Measurements from ENCODE around the gene TEX51. TPM values are rescaled to one million over a fixed set of nuclear protein-coding genes. Genes with fewer than 3 reads are reported as not detected.

TEX51 gene
- total RNA-seq, 3 donors from 2014 or later, result not detected

- Mint-ChIP-seq H3K36me3 (ENCODE audit: insufficient read depth) (no peaks in the 10 kb centered on the region), H3K27me3 (ENCODE audit: low read depth) (peaks cover 5% of the 10 kb centered on the region), H3K9me3 (no peaks in the 10 kb centered on the region), H3K4me1 (ENCODE audit: low read depth) (peaks cover 1% of the 10 kb centered on the region), H3K4me3 (no peak overlapping the region)
- no peak for DNase-seq
- no peak for ATAC-seq
Measured at GRCh38 chr2:126909781-126910180, 11.1 kb downstream of the TEX51 start.

- ATAC-seq (no peak), DNase-seq (no peak)
- no peaks in the 10 kb centered on the region for H3K9me3 Mint-ChIP-seq
- H3K4me3 Mint-ChIP-seq, result no peak overlapping the region
- H3K36me3 Mint-ChIP-seq (ENCODE audit: insufficient read depth), result no peaks in the 10 kb centered on the region
- peaks cover 5% of the 10 kb centered on the region for H3K27me3 Mint-ChIP-seq (ENCODE audit: low read depth)
- H3K4me1 Mint-ChIP-seq (ENCODE audit: low read depth), result peaks cover 1% of the 10 kb centered on the region
Measured at GRCh38 chr2:126910637-126911036, 11.9 kb downstream of the TEX51 start.

- H3K36me3 Mint-ChIP-seq (ENCODE audit: insufficient read depth), result no peaks in the 10 kb centered on the region
- DNase-seq (no peak), ATAC-seq (no peak)
- H3K4me3 Mint-ChIP-seq, result no peak overlapping the region
- H3K9me3 Mint-ChIP-seq, result no peaks in the 10 kb centered on the region
- H3K27me3 Mint-ChIP-seq (ENCODE audit: low read depth), result peaks cover 8% of the 10 kb centered on the region
- peaks cover 1% of the 10 kb centered on the region for H3K4me1 Mint-ChIP-seq (ENCODE audit: low read depth)
Measured at GRCh38 chr2:126911111-126911796, 12.6 kb downstream of the TEX51 start.

- no peak for ATAC-seq
- no peak overlapping the region for H3K4me3 Mint-ChIP-seq
- H3K27me3 Mint-ChIP-seq (ENCODE audit: low read depth), result peaks cover 10% of the 10 kb centered on the region
- peaks cover 1% of the 10 kb centered on the region for H3K4me1 Mint-ChIP-seq (ENCODE audit: low read depth)
- H3K9me3 Mint-ChIP-seq, result no peaks in the 10 kb centered on the region
- H3K36me3 Mint-ChIP-seq (ENCODE audit: insufficient read depth), result no peaks in the 10 kb centered on the region
- DNase-seq, result no peak
Measured at GRCh38 chr2:126912201-126912600, 13.5 kb downstream of the TEX51 start.

GRCh38 chr2:126913329-126913728 is 14.6 kb downstream of the TEX51 start:
- H3K9me3 Mint-ChIP-seq, result no peaks in the 10 kb centered on the region

GRCh38 chr2:126913881-126914615 is 15.4 kb downstream of the TEX51 start:
- H3K4me1 Mint-ChIP-seq (ENCODE audit: low read depth), result peaks cover 1% of the 10 kb centered on the region
- H3K4me3 Mint-ChIP-seq, result no peak overlapping the region
- peaks cover 13% of the 10 kb centered on the region for H3K27me3 Mint-ChIP-seq (ENCODE audit: low read depth)
- ATAC-seq (no peak), DNase-seq (no peak)
- no peaks in the 10 kb centered on the region for H3K36me3 Mint-ChIP-seq (ENCODE audit: insufficient read depth)
- H3K9me3 Mint-ChIP-seq, result no peaks in the 10 kb centered on the region

More at GRCh38 chr2:126913329-126913728, 14.6 kb downstream of the TEX51 start:
- DNase-seq (no peak), ATAC-seq (no peak)
- H3K27me3 Mint-ChIP-seq (ENCODE audit: low read depth), result peaks cover 13% of the 10 kb centered on the region
- H3K4me1 Mint-ChIP-seq (ENCODE audit: low read depth), result peaks cover 1% of the 10 kb centered on the region
- no peaks in the 10 kb centered on the region for H3K36me3 Mint-ChIP-seq (ENCODE audit: insufficient read depth)
- no peak overlapping the region for H3K4me3 Mint-ChIP-seq

GRCh38 chr2:126914811-126915500 is 16.3 kb downstream of the TEX51 start:
- ATAC-seq (no peak), DNase-seq (no peak)
- H3K27me3 Mint-ChIP-seq (ENCODE audit: low read depth), result peaks cover 13% of the 10 kb centered on the region
- no peaks in the 10 kb centered on the region for H3K9me3 Mint-ChIP-seq
- no peaks in the 10 kb centered on the region for H3K36me3 Mint-ChIP-seq (ENCODE audit: insufficient read depth)
- no peak overlapping the region for H3K4me3 Mint-ChIP-seq
- H3K4me1 Mint-ChIP-seq (ENCODE audit: low read depth), result peaks cover 1% of the 10 kb centered on the region

- no peak for DNase-seq
- ATAC-seq, result no peak
- H3K4me1 Mint-ChIP-seq (ENCODE audit: low read depth), result no peaks in the 10 kb centered on the region
Measured at GRCh38 chr2:126915903-126916302, 17.2 kb downstream of the TEX51 start.

GRCh38 chr2:126916744-126917143 is 18.1 kb downstream of the TEX51 start:
- H3K9me3 Mint-ChIP-seq, result no peaks in the 10 kb centered on the region
- H3K27me3 Mint-ChIP-seq (ENCODE audit: low read depth), result peaks cover 11% of the 10 kb centered on the region
- H3K4me1 Mint-ChIP-seq (ENCODE audit: low read depth), result no peaks in the 10 kb centered on the region
- no peak for ATAC-seq
- H3K4me3 Mint-ChIP-seq, result no peak overlapping the region
- no peaks in the 10 kb centered on the region for H3K36me3 Mint-ChIP-seq (ENCODE audit: insufficient read depth)
- no peak for DNase-seq

More at GRCh38 chr2:126915903-126916302, 17.2 kb downstream of the TEX51 start:
- Mint-ChIP-seq H3K27me3 (ENCODE audit: low read depth) (peaks cover 11% of the 10 kb centered on the region), H3K36me3 (ENCODE audit: insufficient read depth) (no peaks in the 10 kb centered on the region), H3K9me3 (no peaks in the 10 kb centered on the region), H3K4me3 (no peak overlapping the region)

- no peaks in the 10 kb centered on the region for H3K9me3 Mint-ChIP-seq
- no peaks in the 10 kb centered on the region for H3K4me1 Mint-ChIP-seq (ENCODE audit: low read depth)
- DNase-seq (no peak), ATAC-seq (no peak)
- H3K27me3 Mint-ChIP-seq (ENCODE audit: low read depth), result peaks cover 9% of the 10 kb centered on the region
- no peaks in the 10 kb centered on the region for H3K36me3 Mint-ChIP-seq (ENCODE audit: insufficient read depth)
- H3K4me3 Mint-ChIP-seq, result no peak overlapping the region
Measured at GRCh38 chr2:126921066-126921465, 22.4 kb downstream of the TEX51 start.

- ATAC-seq (no peak), DNase-seq (no peak)
- no peaks in the 10 kb centered on the region for H3K36me3 Mint-ChIP-seq (ENCODE audit: insufficient read depth)
- peaks cover 18% of the 10 kb centered on the region for H3K9me3 Mint-ChIP-seq
- no peak overlapping the region for H3K4me3 Mint-ChIP-seq
- peaks cover 15% of the 10 kb centered on the region for H3K27me3 Mint-ChIP-seq (ENCODE audit: low read depth)
- no peaks in the 10 kb centered on the region for H3K4me1 Mint-ChIP-seq (ENCODE audit: low read depth)
Measured at GRCh38 chr2:126930970-126931590, 32.4 kb downstream of the TEX51 start.

- ATAC-seq, result no peak
- Mint-ChIP-seq H3K36me3 (ENCODE audit: insufficient read depth) (no peaks in the 10 kb centered on the region), H3K9me3 (peaks cover 18% of the 10 kb centered on the region), H3K4me3 (no peak overlapping the region), H3K27me3 (ENCODE audit: low read depth) (peaks cover 13% of the 10 kb centered on the region), H3K4me1 (ENCODE audit: low read depth) (no peaks in the 10 kb centered on the region)
- DNase-seq, result no peak
Measured at GRCh38 chr2:126932529-126932928, 33.8 kb downstream of the TEX51 start.

GRCh38 chr2:126932966-126933710 is 34.4 kb downstream of the TEX51 start:
- no peaks in the 10 kb centered on the region for H3K36me3 Mint-ChIP-seq (ENCODE audit: insufficient read depth)

GRCh38 chr2:126933711-126934091 is 35.0 kb downstream of the TEX51 start:
- Mint-ChIP-seq H3K4me3 (no peak overlapping the region), H3K4me1 (ENCODE audit: low read depth) (no peaks in the 10 kb centered on the region), H3K9me3 (peaks cover 18% of the 10 kb centered on the region), H3K36me3 (ENCODE audit: insufficient read depth) (no peaks in the 10 kb centered on the region), H3K27me3 (ENCODE audit: low read depth) (peaks cover 17% of the 10 kb centered on the region)
- no peak for ATAC-seq
- DNase-seq, result no peak

More at GRCh38 chr2:126932966-126933710, 34.4 kb downstream of the TEX51 start:
- Mint-ChIP-seq H3K27me3 (ENCODE audit: low read depth) (peaks cover 15% of the 10 kb centered on the region), H3K4me1 (ENCODE audit: low read depth) (no peaks in the 10 kb centered on the region), H3K9me3 (peaks cover 18% of the 10 kb centered on the region), H3K4me3 (no peak overlapping the region)
- ATAC-seq (no peak), DNase-seq (no peak)
